Measurements from ENCODE around the gene ERI2.

- no peak for TF ChIP-seq POLR2A (IDR thresholded peaks at IDR 0.05)
- no peak for TF ChIP-seq CTCF (IDR thresholded peaks at IDR 0.05)
These were observed 15.4 kb upstream of the ERI2 start for GRCh38 chr16:20821682-20822081.

Data from lower leg skin (tissue), 3 donors.